ENCODE results near the gene GTPBP3. TPM values are rescaled to one million over a fixed set of nuclear protein-coding genes. Genes with fewer than 3 reads are reported as not detected.
A peak's percentile ranks its signal among the peaks of the same experiment; 100 is the strongest.

Gene GTPBP3
- total and polyA plus RNA-seq, 2 experiments from 2014 or later = 25.4 to 67.8 TPM

DNA sequence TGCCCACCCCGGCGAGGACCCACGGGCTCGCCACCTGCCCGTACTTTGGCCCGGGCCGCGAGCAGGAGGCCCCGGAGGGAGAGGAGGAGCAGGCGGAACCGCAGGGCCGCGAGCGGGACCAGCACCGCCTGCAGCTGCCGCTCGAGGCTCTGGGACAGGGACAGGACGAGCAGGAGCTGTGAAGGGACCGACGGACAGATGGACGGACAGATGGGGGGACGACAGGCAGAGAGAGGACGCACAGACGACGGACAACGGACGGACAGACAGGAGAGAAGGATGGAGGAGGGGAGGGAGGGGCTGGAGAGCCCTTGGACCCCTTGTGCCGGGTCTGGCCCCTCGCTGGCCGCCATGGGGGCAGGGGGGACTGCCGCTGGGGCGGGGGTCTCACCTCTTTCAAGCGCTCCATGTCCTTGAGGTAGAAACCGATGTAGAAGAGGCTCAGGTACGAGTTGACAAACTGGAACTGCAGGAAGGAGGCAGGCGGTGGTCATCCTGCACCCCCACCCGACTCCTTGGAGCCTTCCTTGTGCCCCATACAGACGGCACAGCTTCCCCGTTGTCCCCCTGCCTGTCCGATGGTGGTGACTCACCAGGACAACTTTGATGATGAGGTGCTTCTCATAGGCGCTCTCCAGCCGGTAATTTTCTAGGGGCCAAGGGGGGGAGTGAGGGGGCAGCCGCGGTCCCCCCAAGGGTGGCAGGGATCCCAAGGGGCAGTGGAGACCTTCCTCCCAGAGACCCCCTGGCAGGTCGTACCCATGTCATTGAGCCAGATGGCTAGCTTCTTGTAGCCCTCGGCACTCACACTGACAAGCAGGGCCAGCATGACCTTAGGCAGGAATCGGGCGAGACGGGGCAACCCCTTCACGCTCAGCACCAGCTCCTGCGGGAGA, 7.7 kb upstream of the GTPBP3 start:
- Histone ChIP-seq H3K4me1 (ENCODE audit: insufficient read depth) (peaks cover 16% of the 10 kb centered on the region), H3K36me3 (ENCODE audit: insufficient read depth) (no peaks in the 10 kb centered on the region), H4K20me1 (replicated peaks; ENCODE audit: insufficient read depth) (no peaks in the 10 kb centered on the region), H3K79me2 (replicated peaks; ENCODE audit: insufficient read depth) (no peaks in the 10 kb centered on the region), H3K4me3 (peak overlapping the region; percentile 90), H3K9me2 (ENCODE audit: insufficient read depth) (no peaks in the 10 kb centered on the region), H3K27me3 (ENCODE audit: insufficient read depth) (peaks cover 9% of the 10 kb centered on the region; the same call in 1 of the 2 replicates), H3K27ac (ENCODE audit: low read depth) (no peak overlapping the region), H3K4me2 (peak overlapping the region; percentile 93), H3F3A (replicated peaks; ENCODE audit: low read depth) (peaks cover 29% of the 10 kb centered on the region), H2AFZ (no peak overlapping the region)
- ATAC-seq = no peak
- peaks cover 16% of the 10 kb centered on the region for H3K27me3 Mint-ChIP-seq (ENCODE audit: insufficient read depth, low read depth, poor library complexity)
- H3K4me3 Mint-ChIP-seq = peak overlapping the region; percentile 60
- H3K9me3 Mint-ChIP-seq = peaks cover 2% of the 10 kb centered on the region; the same call in 2 of the 3 replicates
- H3K36me3 Mint-ChIP-seq (ENCODE audit: low read depth) = peaks cover 24% of the 10 kb centered on the region
- no peak overlapping the region for H3K27ac Mint-ChIP-seq
- no peak for DNase-seq (ENCODE audit: low spot score)
- H3K4me1 Mint-ChIP-seq = peaks cover 24% of the 10 kb centered on the region
- TF ChIP-seq EZH2phosphoT487 (IDR thresholded peaks at IDR 0.05; ENCODE audit: unreplicated experiment) = no peak
- TF ChIP-seq EZH2 (IDR thresholded peaks at IDR 0.05; ENCODE audit: low read depth, unreplicated experiment) = no peak
- TF ChIP-seq STAT1 (IDR thresholded peaks at IDR 0.05; ENCODE audit: unreplicated experiment) = no peak
- no peak for TF ChIP-seq CREB1 (CRISPR knock-in tag; IDR thresholded peaks at IDR 0.05; ENCODE audit: low read depth)
- TF ChIP-seq JUNB (IDR thresholded peaks at IDR 0.05; ENCODE audit: unreplicated experiment) = no peak
- TF ChIP-seq ZNF331 (CRISPR knock-in tag; IDR thresholded peaks at IDR 0.05; ENCODE audit: low read depth) = no peak
- no peak for TF ChIP-seq NANOG (IDR thresholded peaks at IDR 0.05; ENCODE audit: borderline replicate concordance)
- TF ChIP-seq, protein P1, sequence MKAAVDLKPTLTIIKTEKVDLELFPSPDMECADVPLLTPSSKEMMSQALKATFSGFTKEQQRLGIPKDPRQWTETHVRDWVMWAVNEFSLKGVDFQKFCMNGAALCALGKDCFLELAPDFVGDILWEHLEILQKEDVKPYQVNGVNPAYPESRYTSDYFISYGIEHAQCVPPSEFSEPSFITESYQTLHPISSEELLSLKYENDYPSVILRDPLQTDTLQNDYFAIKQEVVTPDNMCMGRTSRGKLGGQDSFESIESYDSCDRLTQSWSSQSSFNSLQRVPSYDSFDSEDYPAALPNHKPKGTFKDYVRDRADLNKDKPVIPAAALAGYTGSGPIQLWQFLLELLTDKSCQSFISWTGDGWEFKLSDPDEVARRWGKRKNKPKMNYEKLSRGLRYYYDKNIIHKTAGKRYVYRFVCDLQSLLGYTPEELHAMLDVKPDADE (IDR thresholded peaks at IDR 0.05) = no peak
- TF ChIP-seq, protein P2, sequence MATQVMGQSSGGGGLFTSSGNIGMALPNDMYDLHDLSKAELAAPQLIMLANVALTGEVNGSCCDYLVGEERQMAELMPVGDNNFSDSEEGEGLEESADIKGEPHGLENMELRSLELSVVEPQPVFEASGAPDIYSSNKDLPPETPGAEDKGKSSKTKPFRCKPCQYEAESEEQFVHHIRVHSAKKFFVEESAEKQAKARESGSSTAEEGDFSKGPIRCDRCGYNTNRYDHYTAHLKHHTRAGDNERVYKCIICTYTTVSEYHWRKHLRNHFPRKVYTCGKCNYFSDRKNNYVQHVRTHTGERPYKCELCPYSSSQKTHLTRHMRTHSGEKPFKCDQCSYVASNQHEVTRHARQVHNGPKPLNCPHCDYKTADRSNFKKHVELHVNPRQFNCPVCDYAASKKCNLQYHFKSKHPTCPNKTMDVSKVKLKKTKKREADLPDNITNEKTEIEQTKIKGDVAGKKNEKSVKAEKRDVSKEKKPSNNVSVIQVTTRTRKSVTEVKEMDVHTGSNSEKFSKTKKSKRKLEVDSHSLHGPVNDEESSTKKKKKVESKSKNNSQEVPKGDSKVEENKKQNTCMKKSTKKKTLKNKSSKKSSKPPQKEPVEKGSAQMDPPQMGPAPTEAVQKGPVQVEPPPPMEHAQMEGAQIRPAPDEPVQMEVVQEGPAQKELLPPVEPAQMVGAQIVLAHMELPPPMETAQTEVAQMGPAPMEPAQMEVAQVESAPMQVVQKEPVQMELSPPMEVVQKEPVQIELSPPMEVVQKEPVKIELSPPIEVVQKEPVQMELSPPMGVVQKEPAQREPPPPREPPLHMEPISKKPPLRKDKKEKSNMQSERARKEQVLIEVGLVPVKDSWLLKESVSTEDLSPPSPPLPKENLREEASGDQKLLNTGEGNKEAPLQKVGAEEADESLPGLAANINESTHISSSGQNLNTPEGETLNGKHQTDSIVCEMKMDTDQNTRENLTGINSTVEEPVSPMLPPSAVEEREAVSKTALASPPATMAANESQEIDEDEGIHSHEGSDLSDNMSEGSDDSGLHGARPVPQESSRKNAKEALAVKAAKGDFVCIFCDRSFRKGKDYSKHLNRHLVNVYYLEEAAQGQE (IDR thresholded peaks at IDR 0.05; ENCODE audit: unreplicated experiment) = no peak
- TF ChIP-seq, protein P3, sequence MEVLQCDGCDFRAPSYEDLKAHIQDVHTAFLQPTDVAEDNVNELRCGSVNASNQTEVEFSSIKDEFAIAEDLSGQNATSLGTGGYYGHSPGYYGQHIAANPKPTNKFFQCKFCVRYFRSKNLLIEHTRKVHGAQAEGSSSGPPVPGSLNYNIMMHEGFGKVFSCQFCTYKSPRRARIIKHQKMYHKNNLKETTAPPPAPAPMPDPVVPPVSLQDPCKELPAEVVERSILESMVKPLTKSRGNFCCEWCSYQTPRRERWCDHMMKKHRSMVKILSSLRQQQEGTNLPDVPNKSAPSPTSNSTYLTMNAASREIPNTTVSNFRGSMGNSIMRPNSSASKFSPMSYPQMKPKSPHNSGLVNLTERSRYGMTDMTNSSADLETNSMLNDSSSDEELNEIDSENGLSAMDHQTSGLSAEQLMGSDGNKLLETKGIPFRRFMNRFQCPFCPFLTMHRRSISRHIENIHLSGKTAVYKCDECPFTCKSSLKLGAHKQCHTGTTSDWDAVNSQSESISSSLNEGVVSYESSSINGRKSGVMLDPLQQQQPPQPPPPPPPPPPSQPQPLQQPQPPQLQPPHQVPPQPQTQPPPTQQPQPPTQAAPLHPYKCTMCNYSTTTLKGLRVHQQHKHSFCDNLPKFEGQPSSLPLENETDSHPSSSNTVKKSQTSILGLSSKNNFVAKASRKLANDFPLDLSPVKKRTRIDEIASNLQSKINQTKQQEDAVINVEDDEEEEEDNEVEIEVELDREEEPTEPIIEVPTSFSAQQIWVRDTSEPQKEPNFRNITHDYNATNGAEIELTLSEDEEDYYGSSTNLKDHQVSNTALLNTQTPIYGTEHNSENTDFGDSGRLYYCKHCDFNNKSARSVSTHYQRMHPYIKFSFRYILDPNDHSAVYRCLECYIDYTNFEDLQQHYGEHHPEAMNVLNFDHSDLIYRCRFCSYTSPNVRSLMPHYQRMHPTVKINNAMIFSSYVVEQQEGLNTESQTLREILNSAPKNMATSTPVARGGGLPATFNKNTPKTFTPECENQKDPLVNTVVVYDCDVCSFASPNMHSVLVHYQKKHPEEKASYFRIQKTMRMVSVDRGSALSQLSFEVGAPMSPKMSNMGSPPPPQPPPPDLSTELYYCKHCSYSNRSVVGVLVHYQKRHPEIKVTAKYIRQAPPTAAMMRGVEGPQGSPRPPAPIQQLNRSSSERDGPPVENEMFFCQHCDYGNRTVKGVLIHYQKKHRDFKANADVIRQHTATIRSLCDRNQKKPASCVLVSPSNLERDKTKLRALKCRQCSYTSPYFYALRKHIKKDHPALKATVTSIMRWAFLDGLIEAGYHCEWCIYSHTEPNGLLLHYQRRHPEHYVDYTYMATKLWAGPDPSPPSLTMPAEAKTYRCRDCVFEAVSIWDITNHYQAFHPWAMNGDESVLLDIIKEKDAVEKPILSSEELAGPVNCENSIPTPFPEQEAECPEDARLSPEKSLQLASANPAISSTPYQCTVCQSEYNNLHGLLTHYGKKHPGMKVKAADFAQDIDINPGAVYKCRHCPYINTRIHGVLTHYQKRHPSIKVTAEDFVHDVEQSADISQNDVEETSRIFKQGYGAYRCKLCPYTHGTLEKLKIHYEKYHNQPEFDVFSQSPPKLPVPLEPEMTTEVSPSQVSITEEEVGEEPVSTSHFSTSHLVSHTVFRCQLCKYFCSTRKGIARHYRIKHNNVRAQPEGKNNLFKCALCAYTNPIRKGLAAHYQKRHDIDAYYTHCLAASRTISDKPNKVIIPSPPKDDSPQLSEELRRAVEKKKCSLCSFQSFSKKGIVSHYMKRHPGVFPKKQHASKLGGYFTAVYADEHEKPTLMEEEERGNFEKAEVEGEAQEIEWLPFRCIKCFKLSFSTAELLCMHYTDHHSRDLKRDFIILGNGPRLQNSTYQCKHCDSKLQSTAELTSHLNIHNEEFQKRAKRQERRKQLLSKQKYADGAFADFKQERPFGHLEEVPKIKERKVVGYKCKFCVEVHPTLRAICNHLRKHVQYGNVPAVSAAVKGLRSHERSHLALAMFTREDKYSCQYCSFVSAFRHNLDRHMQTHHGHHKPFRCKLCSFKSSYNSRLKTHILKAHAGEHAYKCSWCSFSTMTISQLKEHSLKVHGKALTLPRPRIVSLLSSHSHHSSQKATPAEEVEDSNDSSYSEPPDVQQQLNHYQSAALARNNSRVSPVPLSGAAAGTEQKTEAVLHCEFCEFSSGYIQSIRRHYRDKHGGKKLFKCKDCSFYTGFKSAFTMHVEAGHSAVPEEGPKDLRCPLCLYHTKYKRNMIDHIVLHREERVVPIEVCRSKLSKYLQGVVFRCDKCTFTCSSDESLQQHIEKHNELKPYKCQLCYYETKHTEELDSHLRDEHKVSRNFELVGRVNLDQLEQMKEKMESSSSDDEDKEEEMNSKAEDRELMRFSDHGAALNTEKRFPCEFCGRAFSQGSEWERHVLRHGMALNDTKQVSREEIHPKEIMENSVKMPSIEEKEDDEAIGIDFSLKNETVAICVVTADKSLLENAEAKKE (CRISPR knock-in tag; IDR thresholded peaks at IDR 0.05) = no peak
- TF ChIP-seq, protein P4, sequence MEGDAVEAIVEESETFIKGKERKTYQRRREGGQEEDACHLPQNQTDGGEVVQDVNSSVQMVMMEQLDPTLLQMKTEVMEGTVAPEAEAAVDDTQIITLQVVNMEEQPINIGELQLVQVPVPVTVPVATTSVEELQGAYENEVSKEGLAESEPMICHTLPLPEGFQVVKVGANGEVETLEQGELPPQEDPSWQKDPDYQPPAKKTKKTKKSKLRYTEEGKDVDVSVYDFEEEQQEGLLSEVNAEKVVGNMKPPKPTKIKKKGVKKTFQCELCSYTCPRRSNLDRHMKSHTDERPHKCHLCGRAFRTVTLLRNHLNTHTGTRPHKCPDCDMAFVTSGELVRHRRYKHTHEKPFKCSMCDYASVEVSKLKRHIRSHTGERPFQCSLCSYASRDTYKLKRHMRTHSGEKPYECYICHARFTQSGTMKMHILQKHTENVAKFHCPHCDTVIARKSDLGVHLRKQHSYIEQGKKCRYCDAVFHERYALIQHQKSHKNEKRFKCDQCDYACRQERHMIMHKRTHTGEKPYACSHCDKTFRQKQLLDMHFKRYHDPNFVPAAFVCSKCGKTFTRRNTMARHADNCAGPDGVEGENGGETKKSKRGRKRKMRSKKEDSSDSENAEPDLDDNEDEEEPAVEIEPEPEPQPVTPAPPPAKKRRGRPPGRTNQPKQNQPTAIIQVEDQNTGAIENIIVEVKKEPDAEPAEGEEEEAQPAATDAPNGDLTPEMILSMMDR (conservative IDR thresholded peaks at IDR 0.05; ENCODE audit: low read depth in 2 of 2) = no peak
- TF ChIP-seq ZNF114 (CRISPR knock-in tag; IDR thresholded peaks at IDR 0.05) = no peak
- TF ChIP-seq POLR2AphosphoS5 (IDR thresholded peaks at IDR 0.05; ENCODE audit: low read depth) = no peak
